ENCODE data around the gene KCNQ4.

KCNQ4 gene

DNA sequence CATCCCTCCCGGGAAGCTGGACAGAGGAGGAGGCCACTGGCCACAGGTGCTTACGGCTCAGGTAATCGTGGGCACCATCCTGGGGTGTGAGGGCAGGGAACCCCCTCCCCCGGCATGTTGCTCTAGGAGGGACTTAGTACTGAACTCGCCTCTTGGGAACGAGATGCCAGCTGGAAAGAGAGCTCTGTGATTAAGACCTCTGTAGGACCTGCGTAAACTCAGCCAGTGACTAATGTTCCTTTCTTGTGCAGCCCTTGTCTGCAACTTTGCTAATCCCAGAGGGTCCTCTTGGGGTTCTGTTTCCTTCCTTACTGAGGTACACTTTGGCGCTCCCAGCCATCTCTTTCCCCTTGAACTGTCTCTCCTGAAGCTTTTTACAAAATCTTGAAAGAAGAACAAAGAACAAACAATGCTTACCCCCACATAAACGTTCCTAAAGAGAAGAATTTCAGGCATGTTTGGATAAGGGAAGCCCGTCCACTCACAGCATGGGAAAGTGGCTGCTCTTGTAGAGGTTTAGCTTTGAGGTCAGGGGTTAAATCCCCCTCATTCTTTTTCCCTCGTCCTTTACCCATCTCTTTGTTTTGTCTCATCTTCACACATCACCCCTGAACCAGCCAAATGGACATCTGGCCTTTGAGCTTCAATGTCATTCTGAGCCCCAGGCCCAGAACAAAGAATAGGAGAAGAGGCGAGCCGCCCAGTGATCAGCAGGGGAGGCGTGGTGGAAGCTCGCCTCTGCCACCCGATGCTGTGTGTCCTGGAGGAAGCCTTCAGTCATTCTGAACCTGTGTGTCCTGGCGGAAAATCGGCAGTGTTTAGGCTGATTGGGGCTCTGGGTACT is 41.2 kb downstream of the KCNQ4 start:
- Mint-ChIP-seq H3K27me3 (no peaks in the 10 kb centered on the region), H3K36me3 (no peaks in the 10 kb centered on the region), H3K4me3 (no peak overlapping the region), H3K27ac (no peak overlapping the region), H3K9me3 (ENCODE audit: low read depth) (no peaks in the 10 kb centered on the region), H3K4me1 (ENCODE audit: low read depth) (peaks cover 19% of the 10 kb centered on the region)

DNA sequence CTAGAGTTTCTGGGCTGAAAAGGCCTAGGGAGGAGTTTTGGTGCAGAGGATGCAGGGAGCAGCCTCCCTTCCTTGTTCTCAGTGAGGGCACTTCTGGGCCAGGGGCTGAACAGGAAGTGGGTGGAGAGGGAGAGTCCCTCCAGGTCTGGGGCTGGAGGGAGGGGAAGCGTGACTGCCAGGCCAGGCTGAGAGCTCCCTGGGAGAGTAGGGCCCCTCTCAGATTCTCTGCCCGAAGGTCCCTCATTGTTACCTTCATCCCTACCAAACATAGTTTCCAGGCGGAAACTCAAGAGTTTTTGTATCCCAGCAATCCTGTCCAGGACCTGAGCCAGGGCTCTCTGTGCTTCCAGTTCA is 41.8 kb downstream of the KCNQ4 start:
- Mint-ChIP-seq H3K27me3 (no peaks in the 10 kb centered on the region), H3K9me3 (ENCODE audit: low read depth) (no peaks in the 10 kb centered on the region), H3K4me1 (ENCODE audit: low read depth) (peaks cover 19% of the 10 kb centered on the region), H3K36me3 (no peaks in the 10 kb centered on the region), H3K27ac (no peak overlapping the region), H3K4me3 (no peak overlapping the region)

DNA sequence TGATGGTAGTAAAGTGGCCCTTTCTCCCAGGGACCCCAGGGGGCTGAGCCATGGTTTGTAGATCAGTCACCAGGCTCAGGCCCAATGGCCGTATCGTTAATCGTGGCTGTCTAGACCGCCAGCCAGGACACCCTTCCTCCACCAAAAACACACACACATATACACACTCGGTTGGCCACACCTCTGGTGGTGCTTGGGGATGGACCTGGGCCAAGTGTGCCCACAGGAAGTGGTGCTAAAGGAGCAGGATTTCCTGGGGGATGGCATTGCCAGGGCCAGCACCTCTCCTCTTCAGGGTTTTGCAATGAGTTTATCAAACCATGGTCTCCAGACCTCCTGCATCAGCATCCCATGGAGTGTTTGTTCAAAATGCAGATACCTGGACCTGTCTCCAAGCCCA is 42.4 kb downstream of the KCNQ4 start:
- Mint-ChIP-seq H3K27ac (no peak overlapping the region), H3K36me3 (no peaks in the 10 kb centered on the region), H3K9me3 (ENCODE audit: low read depth) (no peaks in the 10 kb centered on the region), H3K27me3 (no peaks in the 10 kb centered on the region), H3K4me3 (no peak overlapping the region), H3K4me1 (ENCODE audit: low read depth) (peaks cover 19% of the 10 kb centered on the region)

DNA sequence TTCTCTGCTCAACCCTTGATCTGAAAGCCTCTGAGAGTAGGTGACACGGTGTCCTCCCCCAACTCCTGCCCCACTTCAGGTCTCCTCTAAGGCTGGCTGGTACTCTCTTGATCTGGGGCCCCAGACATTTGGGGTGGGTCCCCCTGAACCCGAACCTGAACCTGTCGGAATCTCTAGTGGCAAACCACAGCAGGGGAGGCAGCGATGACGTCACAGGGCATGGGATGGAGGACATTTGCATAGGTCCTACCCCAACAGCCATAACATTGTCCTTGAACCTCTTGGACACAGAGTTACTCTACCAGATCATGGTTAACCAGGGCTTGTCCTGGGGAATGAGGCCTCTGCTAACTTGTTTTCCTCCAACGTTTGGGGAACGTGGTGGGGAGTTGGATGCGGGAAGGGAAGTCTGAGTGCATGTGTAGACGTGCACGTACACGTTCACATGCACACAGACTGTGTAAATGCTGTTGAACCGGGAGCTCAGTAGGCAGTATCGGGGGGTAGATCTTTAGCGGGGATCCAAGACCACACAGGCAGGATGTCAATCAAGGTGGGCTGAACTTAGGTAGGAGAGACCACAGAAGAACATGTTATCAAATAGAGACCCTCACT is 46.2 kb downstream of the KCNQ4 start:
- H3K9me3 Mint-ChIP-seq (ENCODE audit: low read depth) = no peaks in the 10 kb centered on the region
- H3K36me3 Mint-ChIP-seq = no peaks in the 10 kb centered on the region
- no peaks in the 10 kb centered on the region for H3K27me3 Mint-ChIP-seq
- H3K4me3 Mint-ChIP-seq = no peak overlapping the region
- no peak overlapping the region for H3K27ac Mint-ChIP-seq
- peaks cover 17% of the 10 kb centered on the region for H3K4me1 Mint-ChIP-seq (ENCODE audit: low read depth)

DNA sequence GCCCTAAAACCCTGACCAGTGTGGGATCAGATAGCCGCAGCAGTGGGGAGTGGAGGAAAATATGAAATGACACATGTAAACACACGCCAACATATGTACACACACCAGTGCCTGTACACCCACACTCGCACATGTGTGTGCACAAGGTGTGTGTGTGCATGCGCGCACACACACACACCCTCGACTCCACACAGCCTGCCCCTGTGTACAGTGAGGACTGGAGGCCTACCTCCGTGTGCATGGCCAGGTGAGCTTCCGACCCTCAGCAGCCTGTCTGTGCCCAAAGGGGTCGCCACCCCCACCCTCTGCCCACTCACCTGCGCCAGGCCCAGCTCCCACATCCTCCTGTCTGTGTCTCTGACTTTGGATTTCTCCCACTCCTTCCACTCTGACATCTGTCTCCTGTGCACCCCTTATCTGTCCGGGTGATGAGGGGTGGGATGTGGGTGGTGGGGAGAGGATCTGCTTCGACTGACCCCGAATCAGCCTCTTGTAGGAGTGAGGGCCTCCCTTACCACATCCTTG is 46.9 kb downstream of the KCNQ4 start:
- Mint-ChIP-seq H3K4me1 (ENCODE audit: low read depth) (peaks cover 10% of the 10 kb centered on the region), H3K36me3 (no peaks in the 10 kb centered on the region), H3K9me3 (ENCODE audit: low read depth) (no peaks in the 10 kb centered on the region), H3K4me3 (no peak overlapping the region), H3K27ac (no peak overlapping the region), H3K27me3 (no peaks in the 10 kb centered on the region)

DNA sequence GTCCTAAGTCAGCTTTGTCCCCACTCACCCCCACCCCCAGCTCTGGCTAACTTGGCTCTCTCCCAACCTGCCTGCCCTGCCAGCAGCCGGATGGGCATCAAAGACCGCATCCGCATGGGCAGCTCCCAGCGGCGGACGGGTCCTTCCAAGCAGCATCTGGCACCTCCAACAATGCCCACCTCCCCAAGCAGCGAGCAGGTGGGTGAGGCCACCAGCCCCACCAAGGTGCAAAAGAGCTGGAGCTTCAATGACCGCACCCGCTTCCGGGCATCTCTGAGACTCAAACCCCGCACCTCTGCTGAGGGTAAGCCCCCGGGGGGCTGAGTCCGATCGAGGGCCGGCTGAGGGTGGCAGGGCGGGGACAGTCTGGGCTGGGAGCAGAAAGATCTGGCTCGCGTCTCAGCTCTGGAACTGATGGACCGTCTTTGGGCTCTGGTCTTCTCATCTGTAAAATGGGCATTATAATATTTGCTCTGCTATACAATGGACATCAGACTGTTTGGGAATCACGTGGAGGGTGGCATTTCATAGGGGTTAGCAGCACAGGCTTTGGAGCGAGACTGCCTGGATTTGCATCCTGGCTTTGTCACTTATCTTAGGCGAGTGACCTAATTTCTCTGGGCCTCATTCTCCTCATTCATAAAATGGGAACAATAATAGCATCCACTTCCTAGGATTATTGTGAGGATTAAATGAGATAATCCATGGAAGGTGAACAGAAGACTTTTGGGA is 47.6 kb downstream of the KCNQ4 start:
- Mint-ChIP-seq H3K36me3 (no peaks in the 10 kb centered on the region), H3K4me3 (no peak overlapping the region), H3K9me3 (ENCODE audit: low read depth) (no peaks in the 10 kb centered on the region), H3K27ac (no peak overlapping the region), H3K27me3 (no peaks in the 10 kb centered on the region), H3K4me1 (ENCODE audit: low read depth) (peaks cover 3% of the 10 kb centered on the region)

DNA sequence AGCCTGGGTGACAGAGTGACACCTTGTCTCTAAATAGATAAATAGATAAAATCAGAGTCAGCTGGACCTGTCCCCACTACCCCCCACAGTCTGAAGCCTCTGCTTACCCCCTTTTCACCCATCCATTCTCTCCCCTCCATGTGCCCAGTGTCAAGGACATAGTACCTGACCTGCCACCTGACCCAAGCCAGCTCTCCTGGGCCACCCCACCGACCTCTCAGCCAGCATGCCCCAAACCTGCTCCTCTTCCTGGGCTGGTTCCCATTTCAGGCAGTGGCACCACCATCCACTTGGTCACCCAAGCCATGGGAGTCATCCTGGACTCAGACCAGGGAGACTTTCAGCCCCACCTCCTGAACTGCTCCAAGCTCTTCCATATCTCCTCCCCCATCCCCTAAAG is 50.4 kb downstream of the KCNQ4 start:
- Mint-ChIP-seq H3K27ac (no peak overlapping the region), H3K4me1 (ENCODE audit: low read depth) (peaks cover under 1% of the 10 kb centered on the region), H3K36me3 (no peaks in the 10 kb centered on the region), H3K9me3 (ENCODE audit: low read depth) (no peaks in the 10 kb centered on the region), H3K27me3 (no peaks in the 10 kb centered on the region), H3K4me3 (no peak overlapping the region)

DNA sequence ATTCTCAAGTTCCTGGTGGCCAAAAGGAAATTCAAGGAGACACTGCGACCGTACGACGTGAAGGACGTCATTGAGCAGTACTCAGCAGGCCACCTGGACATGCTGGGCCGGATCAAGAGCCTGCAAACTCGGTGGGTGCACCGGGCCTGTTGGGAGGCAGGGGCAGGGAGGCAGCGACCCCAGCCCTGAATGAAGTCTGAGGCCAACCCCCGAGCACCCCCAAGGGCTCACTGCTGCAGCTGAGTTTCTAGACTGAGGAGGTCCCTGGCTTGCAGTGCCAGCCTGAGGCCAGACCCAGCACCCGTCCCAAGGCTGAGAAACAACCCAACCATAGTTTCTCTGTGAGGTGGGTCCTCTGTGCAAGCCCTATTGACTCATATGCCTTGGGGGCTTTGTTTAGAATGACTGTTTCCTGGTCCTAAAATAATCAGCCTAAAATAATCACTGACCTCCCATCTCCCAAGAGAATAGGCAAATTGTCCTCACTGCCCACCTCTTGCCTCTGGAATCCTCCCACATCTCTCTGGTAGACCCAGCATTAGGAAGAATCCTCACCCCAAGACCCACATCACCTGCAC is 51.5 kb downstream of the KCNQ4 start:
- no peaks in the 10 kb centered on the region for H3K27me3 Mint-ChIP-seq
- no peak overlapping the region for H3K27ac Mint-ChIP-seq
- H3K4me3 Mint-ChIP-seq = no peak overlapping the region
- H3K9me3 Mint-ChIP-seq (ENCODE audit: low read depth) = no peaks in the 10 kb centered on the region
- H3K4me1 Mint-ChIP-seq (ENCODE audit: low read depth) = peaks cover 11% of the 10 kb centered on the region
- no peaks in the 10 kb centered on the region for H3K36me3 Mint-ChIP-seq

DNA sequence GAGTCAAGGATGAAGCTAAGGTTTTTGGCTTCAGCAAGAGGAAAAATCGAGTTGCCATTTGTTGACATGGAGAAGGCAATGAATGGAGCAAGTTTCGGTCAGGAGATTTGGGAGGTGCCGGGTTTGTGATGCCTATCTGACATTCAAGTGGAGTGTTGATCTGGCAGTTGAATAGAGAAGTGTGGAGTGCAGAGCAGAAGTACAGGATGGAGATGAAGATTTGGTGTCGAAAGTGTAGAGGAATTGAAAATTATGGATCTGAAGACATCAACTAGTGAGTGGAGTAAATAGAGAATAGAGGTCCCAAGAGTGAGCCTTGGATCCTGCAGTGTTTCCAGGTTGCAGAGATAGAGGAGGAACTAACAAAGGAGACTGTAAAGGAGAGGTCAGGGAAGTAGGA is 52.7 kb downstream of the KCNQ4 start:
- no peaks in the 10 kb centered on the region for H3K9me3 Mint-ChIP-seq (ENCODE audit: low read depth)
- H3K36me3 Mint-ChIP-seq = no peaks in the 10 kb centered on the region
- no peak overlapping the region for H3K4me3 Mint-ChIP-seq
- H3K27me3 Mint-ChIP-seq = no peaks in the 10 kb centered on the region
- H3K4me1 Mint-ChIP-seq (ENCODE audit: low read depth) = peaks cover 24% of the 10 kb centered on the region
- no peak overlapping the region for H3K27ac Mint-ChIP-seq

DNA sequence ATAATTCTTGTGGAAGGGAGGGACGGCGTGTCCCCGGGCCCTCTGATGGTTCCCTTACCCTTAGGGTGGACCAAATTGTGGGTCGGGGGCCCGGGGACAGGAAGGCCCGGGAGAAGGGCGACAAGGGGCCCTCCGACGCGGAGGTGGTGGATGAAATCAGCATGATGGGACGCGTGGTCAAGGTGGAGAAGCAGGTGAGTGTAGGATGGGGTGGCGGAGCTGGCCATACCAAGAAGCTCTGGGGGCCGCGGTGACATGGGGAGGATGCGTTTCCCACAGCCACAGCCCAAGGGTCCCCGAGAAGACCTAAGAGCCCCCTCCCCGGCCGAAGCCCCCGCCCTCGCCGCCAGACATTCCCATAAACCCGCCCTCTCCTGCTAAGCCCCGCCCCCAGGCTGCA is 54.0 kb downstream of the KCNQ4 start:
- H3K27me3 Mint-ChIP-seq = no peaks in the 10 kb centered on the region
- H3K4me3 Mint-ChIP-seq = no peak overlapping the region
- no peak overlapping the region for H3K27ac Mint-ChIP-seq
- peaks cover 28% of the 10 kb centered on the region for H3K4me1 Mint-ChIP-seq (ENCODE audit: low read depth)
- peaks cover 3% of the 10 kb centered on the region for H3K36me3 Mint-ChIP-seq
- H3K9me3 Mint-ChIP-seq (ENCODE audit: low read depth) = no peaks in the 10 kb centered on the region

DNA sequence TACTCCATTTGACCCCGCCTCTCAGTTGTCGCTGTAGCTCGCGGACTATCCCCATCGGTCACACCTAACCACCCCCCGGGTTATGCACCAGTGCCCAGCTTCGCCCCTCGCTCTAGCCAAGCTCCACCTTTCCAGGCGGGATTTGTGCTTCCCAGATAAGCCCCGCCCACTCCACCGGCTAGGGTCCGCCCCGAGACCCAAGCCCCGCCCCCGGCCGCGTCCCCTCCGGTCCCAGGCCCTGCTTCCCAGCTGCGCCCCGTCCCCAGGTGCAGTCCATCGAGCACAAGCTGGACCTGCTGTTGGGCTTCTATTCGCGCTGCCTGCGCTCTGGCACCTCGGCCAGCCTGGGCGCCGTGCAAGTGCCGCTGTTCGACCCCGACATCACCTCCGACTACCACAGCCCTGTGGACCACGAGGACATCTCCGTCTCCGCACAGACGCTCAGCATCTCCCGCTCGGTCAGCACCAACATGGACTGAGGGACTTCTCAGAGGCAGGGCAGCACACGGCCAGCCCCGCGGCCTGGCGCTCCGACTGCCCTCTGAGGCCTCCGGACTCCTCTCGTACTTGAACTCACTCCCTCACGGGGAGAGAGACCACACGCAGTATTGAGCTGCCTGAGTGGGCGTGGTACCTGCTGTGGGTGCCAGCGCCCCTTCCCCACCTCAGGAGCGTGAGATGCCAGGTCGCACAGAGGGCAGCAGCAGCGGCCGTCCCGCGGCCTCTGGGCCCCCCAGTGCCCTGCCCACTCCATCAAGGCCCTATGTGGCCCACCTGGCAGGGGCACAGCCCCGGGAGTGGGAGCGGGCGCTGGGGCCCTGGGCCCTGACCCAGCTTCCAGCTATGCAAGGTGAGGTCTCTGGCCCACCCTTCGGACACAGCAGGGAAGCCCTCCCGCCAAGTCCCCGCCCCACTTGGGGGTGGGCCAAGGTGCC is 54.7 kb downstream of the KCNQ4 start:
- no peak overlapping the region for H3K4me3 Mint-ChIP-seq
- H3K9me3 Mint-ChIP-seq (ENCODE audit: low read depth) = no peaks in the 10 kb centered on the region
- H3K36me3 Mint-ChIP-seq = peaks cover 4% of the 10 kb centered on the region
- no peak overlapping the region for H3K27ac Mint-ChIP-seq
- no peaks in the 10 kb centered on the region for H3K27me3 Mint-ChIP-seq
- peaks cover 28% of the 10 kb centered on the region for H3K4me1 Mint-ChIP-seq (ENCODE audit: low read depth)

DNA sequence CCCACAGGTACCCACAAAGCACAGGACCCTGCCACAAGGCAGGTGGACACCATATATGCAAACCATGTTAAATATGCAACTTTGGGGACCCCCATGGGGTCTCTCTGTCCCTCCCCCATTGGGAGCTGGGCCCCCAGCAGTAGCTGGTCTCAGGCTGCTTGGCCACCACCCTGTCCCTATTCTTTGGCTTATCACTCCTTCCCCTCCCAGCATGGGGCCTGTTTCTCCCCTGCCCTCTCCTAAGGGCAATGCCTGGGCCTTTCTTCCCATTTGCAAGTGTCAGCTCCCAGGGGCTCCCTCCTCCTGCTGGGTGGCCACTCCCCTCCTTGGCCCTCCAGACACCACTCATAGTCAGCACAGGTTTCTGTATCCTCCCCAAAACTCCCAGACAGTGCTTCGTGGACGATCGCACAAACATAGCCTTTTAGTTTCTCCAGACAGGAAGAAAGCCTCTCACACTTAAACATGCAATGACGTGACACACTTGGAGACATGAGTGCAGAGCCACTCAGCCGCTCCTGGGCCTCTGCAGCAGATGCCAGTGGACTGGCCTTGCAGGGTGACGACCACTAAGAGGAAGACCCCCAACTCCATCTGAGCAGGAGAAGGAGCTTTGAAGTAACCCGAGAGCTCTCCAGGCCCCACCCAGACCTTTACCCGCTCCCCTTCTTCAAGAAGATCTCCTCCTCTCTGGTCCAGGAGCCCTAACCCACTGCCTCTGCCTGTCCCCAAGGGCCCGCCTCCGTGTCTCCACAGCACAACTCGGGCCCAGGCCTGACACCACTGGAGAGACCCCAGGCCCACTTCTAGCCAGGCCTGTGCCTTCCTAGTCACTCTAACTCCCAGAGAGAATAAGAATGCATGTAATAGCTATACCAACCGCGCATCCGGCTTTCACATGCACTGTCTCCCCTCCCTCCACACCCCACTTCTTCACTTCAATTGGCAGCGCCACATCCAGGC is 55.7 kb downstream of the KCNQ4 start:
- Mint-ChIP-seq H3K4me1 (ENCODE audit: low read depth) (peaks cover 28% of the 10 kb centered on the region), H3K36me3 (peaks cover 4% of the 10 kb centered on the region), H3K9me3 (ENCODE audit: low read depth) (no peaks in the 10 kb centered on the region), H3K27ac (peak overlapping the region; percentile 67), H3K27me3 (no peaks in the 10 kb centered on the region), H3K4me3 (no peak overlapping the region)

DNA sequence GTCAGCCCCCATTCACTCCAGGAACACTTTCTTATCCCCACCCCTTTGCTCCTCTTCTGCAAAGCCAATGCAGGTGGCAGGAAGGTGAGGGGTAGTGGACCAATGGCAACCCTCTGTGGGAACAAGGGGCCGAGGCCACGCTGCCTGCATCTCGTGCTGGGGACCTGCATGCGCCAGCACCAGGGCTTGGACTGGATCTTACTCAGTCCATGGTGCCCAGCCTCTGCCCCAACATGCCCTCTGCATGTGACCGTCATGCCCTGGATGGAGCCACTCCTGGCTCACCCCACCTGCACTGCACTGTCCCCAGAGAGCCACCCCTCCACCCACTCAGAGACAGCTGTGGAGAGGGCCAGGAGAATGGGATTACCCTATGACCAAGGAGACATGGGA is 56.4 kb downstream of the KCNQ4 start:
- H3K4me3 Mint-ChIP-seq = no peak overlapping the region

More for the DNA sequence above, 56.4 kb downstream of the KCNQ4 start:
- no peaks in the 10 kb centered on the region for H3K9me3 Mint-ChIP-seq (ENCODE audit: low read depth)
- H3K36me3 Mint-ChIP-seq = peaks cover 4% of the 10 kb centered on the region
- no peaks in the 10 kb centered on the region for H3K27me3 Mint-ChIP-seq
- H3K4me1 Mint-ChIP-seq (ENCODE audit: low read depth) = peaks cover 31% of the 10 kb centered on the region
- no peak overlapping the region for H3K27ac Mint-ChIP-seq
